ENCODE data around the gene FEZF2.

Gene FEZF2

GRCh38 chr3:62329971-62330370 lies 43.4 kb downstream of the FEZF2 start:
- DNase-seq (ENCODE audit: low read depth), result no peak

GRCh38 chr3:62325896-62326295 lies 47.5 kb downstream of the FEZF2 start:
- DNase-seq (ENCODE audit: low read depth), result no peak

- no peak for DNase-seq (ENCODE audit: low read depth)
These were observed 50.1 kb downstream of the FEZF2 start for GRCh38 chr3:62323241-62323640.

Measured in amniotic epithelial cell (primary cell).